ENCODE measurements around the gene PCDHGA12. TPM values are rescaled to one million over a fixed set of nuclear protein-coding genes. Genes with fewer than 3 reads are reported as not detected.

The PCDHGA12 gene
- total RNA-seq, 1 donor from 2014 or later = 14.4 TPM

- DNase-seq (ENCODE audit: low spot score) = no peak
Observed at GRCh38 chr5:141439411-141440141, 9.3 kb downstream of the PCDHGA12 start.

DNA sequence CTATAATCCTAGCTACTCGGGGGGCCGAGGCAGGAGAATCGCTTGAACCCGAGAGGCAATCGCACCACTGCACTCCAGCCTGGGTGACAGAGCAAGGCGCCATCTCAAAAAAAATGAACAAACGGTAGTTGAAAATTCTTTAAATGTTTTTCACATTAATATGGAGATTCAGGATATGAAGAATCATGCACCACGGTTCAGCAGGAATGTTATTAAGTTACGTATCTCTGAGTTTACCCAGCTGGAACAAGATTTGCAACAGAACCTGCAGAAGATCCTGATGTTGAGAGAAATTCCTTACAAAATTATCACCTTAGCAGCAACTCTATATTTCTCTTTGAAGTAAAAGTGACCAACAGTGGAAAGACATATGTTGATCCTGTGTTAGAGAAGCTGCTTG is 10.0 kb downstream of the PCDHGA12 start:
- no peak for DNase-seq (ENCODE audit: low spot score)

DNA sequence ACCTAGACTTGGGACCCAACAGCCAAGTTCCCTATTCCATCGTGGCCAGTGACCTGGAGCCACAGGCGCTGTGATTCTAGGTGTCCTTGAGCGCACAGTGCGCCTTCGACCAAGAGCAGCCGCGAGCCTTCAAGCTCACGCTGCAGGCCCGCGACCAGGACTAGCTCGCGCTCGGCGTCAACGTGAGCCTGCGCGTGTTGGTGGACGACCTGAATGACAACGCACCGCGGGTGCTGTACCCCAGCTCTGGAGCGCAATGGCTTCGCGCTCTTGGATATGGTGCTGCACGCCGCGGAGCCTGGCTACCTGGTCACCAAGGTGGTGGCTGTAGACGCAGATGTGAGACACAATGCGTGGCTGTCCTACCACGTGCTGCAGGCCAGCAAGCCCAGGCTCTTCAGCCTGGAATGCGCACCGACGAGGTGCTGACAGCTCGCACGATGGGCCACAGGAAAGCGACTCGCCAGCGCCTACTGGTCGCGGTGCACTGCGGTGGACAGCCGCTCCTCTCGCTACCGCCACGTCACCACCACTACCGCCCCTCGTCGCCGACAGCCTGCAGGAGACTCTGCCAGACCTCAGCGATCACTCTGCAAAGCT is 11.4 kb downstream of the PCDHGA12 start:
- DNase-seq (ENCODE audit: low spot score) = no peak

DNA sequence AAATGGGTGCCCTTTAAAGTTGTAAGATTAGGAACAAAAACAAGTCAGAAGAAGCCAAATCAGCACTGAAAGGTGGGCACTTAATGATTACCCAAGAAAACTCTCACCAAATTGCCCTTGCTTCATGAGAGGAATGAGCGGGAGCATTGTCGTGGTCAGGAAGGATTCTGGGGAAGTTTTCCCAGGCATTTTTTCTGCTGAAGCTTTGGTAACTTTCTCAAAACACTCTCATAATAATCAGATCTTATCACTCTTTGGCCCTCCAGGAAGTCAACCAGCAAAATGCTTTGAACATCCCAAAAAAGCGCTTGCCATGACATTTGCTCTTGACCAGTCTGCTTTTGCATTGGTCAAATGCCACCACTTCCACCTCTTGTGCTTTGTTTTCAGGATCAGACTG is 35.0 kb downstream of the PCDHGA12 start:
- DNase-seq (ENCODE audit: low spot score) = no peak

DNA sequence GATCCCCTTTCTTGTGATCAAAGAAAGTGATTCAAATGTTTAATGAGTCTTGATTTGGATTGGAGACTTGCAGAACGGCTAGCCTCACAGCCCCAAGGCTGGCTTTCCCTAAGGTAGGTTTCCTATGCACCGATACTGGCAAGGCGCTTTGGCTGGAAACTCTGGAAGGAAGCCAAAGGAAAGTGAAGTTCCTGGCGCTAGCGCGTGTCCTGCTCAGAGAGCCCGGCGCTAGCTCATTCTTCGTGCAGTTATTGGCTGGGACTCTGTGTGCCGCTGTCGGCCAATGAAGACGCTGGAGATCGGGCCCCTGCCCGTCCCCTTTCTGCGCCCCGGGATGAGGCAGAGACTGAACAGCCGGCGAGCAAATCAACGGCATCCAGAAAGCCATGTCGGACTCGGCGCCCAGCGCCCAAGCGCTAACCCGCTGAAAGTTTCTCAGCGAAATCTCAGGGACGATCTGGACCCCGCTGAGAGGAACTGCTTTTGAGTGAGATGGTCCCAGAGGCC is 45.4 kb downstream of the PCDHGA12 start, which contains the start of gene PCDHGC3:
Gene PCDHGC3 (plus strand): TSS at position 342 of the 507 bp plus-strand sequence. CDS start 151 bp downstream, at position 493.
- DNase-seq (ENCODE audit: low spot score) = peak; percentile 98

DNA sequence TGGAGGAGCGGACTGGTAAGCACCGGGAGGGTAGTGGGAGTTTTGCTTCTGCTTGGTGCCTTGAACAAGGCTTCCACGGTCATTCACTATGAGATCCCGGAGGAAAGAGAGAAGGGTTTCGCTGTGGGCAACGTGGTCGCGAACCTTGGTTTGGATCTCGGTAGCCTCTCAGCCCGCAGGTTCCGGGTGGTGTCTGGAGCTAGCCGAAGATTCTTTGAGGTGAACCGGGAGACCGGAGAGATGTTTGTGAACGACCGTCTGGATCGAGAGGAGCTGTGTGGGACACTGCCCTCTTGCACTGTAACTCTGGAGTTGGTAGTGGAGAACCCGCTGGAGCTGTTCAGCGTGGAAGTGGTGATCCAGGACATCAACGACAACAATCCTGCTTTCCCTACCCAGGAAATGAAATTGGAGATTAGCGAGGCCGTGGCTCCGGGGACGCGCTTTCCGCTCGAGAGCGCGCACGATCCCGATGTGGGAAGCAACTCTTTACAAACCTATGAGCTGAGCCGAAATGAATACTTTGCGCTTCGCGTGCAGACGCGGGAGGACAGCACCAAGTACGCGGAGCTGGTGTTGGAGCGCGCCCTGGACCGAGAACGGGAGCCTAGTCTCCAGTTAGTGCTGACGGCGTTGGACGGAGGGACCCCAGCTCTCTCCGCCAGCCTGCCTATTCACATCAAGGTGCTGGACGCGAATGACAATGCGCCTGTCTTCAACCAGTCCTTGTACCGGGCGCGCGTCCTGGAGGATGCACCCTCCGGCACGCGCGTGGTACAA is 46.0 kb downstream of the PCDHGA12 start:
- DNase-seq (ENCODE audit: low spot score) = peak; percentile 84

DNA sequence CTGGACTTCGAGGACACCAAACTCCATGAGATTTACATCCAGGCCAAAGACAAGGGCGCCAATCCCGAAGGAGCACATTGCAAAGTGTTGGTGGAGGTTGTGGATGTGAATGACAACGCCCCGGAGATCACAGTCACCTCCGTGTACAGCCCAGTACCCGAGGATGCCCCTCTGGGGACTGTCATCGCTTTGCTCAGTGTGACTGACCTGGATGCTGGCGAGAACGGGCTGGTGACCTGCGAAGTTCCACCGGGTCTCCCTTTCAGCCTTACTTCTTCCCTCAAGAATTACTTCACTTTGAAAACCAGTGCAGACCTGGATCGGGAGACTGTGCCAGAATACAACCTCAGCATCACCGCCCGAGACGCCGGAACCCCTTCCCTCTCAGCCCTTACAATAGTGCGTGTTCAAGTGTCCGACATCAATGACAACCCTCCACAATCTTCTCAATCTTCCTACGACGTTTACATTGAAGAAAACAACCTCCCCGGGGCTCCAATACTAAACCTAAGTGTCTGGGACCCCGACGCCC is 46.8 kb downstream of the PCDHGA12 start:
- DNase-seq (ENCODE audit: low spot score) = no peak

GRCh38 chr5:141477815-141478214 is 47.5 kb downstream of the PCDHGA12 start:
- no peak for DNase-seq (ENCODE audit: low spot score)

- DNase-seq (ENCODE audit: low spot score) = peak; percentile 26
Observed at GRCh38 chr5:141478321-141478945, 48.1 kb downstream of the PCDHGA12 start.

- no peak for DNase-seq (ENCODE audit: low spot score)
Observed at GRCh38 chr5:141479776-141480175, 49.5 kb downstream of the PCDHGA12 start.

Other genes with a start within 250 kb of the PCDHGA12 start
- 4.1 TPM for gene PCDHB16, start 248.1 kb upstream of the PCDHGA12 start, total RNA-seq (ENCODE audit: insufficient read depth, low replicate concordance)
- gene PCDHB9, start 243.3 kb upstream of the PCDHGA12 start, total RNA-seq (ENCODE audit: insufficient read depth, low replicate concordance) = 1.9 TPM
- gene PCDHB10, start 238.2 kb upstream of the PCDHGA12 start, total RNA-seq (ENCODE audit: insufficient read depth, low replicate concordance) = 5.5 TPM
- gene PCDHB11, start 230.9 kb upstream of the PCDHGA12 start, total RNA-seq (ENCODE audit: insufficient read depth, low replicate concordance) = 5.1 TPM
- 2.9 TPM for gene PCDHB12, start 221.8 kb upstream of the PCDHGA12 start, total RNA-seq (ENCODE audit: insufficient read depth, low replicate concordance)
- gene PCDHB13, start 216.6 kb upstream of the PCDHGA12 start, total RNA-seq (ENCODE audit: insufficient read depth, low replicate concordance) = 1.7 TPM
- 12.3 TPM for gene PCDHB14, start 207.2 kb upstream of the PCDHGA12 start, total RNA-seq (ENCODE audit: insufficient read depth, low replicate concordance)
- 3.4 TPM for gene PCDHB15, start 185.1 kb upstream of the PCDHGA12 start, total RNA-seq (ENCODE audit: insufficient read depth, low replicate concordance)
- 1.9 TPM for gene SLC25A2, start 126.5 kb upstream of the PCDHGA12 start, total RNA-seq (ENCODE audit: insufficient read depth, low replicate concordance)
- gene TAF7, start 109.7 kb upstream of the PCDHGA12 start, total RNA-seq (ENCODE audit: insufficient read depth, low replicate concordance) = 58.7 TPM
- gene PCDHGA1, start 100.0 kb upstream of the PCDHGA12 start, total RNA-seq (ENCODE audit: insufficient read depth, low replicate concordance) = 0.96 TPM
- gene PCDHGA2, start 91.7 kb upstream of the PCDHGA12 start, total RNA-seq (ENCODE audit: insufficient read depth, low replicate concordance) = 4.6 TPM
- gene PCDHGA3, start 86.7 kb upstream of the PCDHGA12 start, total RNA-seq (ENCODE audit: insufficient read depth, low replicate concordance) = 2.2 TPM
- gene PCDHGB1, start 80.4 kb upstream of the PCDHGA12 start, total RNA-seq (ENCODE audit: insufficient read depth, low replicate concordance) = 1.7 TPM
- 6.0 TPM for gene PCDHGA4, start 75.5 kb upstream of the PCDHGA12 start, total RNA-seq (ENCODE audit: insufficient read depth, low replicate concordance)
- 4.6 TPM for gene PCDHGB2, start 70.5 kb upstream of the PCDHGA12 start, total RNA-seq (ENCODE audit: insufficient read depth, low replicate concordance)
- gene PCDHGA5, start 66.3 kb upstream of the PCDHGA12 start, total RNA-seq (ENCODE audit: insufficient read depth, low replicate concordance) = 1.9 TPM
- gene PCDHGB3, start 60.3 kb upstream of the PCDHGA12 start, total RNA-seq (ENCODE audit: insufficient read depth, low replicate concordance) = 11.8 TPM
- 7.2 TPM for gene PCDHGA6, start 56.6 kb upstream of the PCDHGA12 start, total RNA-seq (ENCODE audit: insufficient read depth, low replicate concordance)
- 7.0 TPM for gene PCDHGA7, start 47.8 kb upstream of the PCDHGA12 start, total RNA-seq (ENCODE audit: insufficient read depth, low replicate concordance)
- 18.3 TPM for gene PCDHGB4, start 42.8 kb upstream of the PCDHGA12 start, total RNA-seq (ENCODE audit: insufficient read depth, low replicate concordance)
- 3.9 TPM for gene PCDHGA8, start 37.9 kb upstream of the PCDHGA12 start, total RNA-seq (ENCODE audit: insufficient read depth, low replicate concordance)
- gene PCDHGB5, start 32.6 kb upstream of the PCDHGA12 start, total RNA-seq (ENCODE audit: insufficient read depth, low replicate concordance) = 15.4 TPM
- 11.1 TPM for gene PCDHGA9, start 27.7 kb upstream of the PCDHGA12 start, total RNA-seq (ENCODE audit: insufficient read depth, low replicate concordance)
- gene PCDHGB6, start 22.5 kb upstream of the PCDHGA12 start, total RNA-seq (ENCODE audit: insufficient read depth, low replicate concordance) = 9.1 TPM
- gene PCDHGA10, start 17.5 kb upstream of the PCDHGA12 start, total RNA-seq (ENCODE audit: insufficient read depth, low replicate concordance) = 10.8 TPM
- 13.2 TPM for gene PCDHGB7, start 12.8 kb upstream of the PCDHGA12 start, total RNA-seq (ENCODE audit: insufficient read depth, low replicate concordance)
- gene PCDHGA11, start 9.5 kb upstream of the PCDHGA12 start, total RNA-seq (ENCODE audit: insufficient read depth, low replicate concordance) = 7.9 TPM
- gene PCDHGC3, start 45.5 kb downstream of the PCDHGA12 start, total RNA-seq (ENCODE audit: insufficient read depth, low replicate concordance) = 42.9 TPM
- 4.8 TPM for gene PCDHGC4, start 54.5 kb downstream of the PCDHGA12 start, total RNA-seq (ENCODE audit: insufficient read depth, low replicate concordance)
- 8.2 TPM for gene PCDHGC5, start 58.6 kb downstream of the PCDHGA12 start, total RNA-seq (ENCODE audit: insufficient read depth, low replicate concordance)
- gene DIAPH1, start 188.5 kb downstream of the PCDHGA12 start, total RNA-seq (ENCODE audit: insufficient read depth, low replicate concordance) = 16.9 TPM
- 59.9 TPM for gene HDAC3, start 206.3 kb downstream of the PCDHGA12 start, total RNA-seq (ENCODE audit: insufficient read depth, low replicate concordance)
- gene RELL2, start 206.5 kb downstream of the PCDHGA12 start, total RNA-seq (ENCODE audit: insufficient read depth, low replicate concordance) = 0.96 TPM
- 15.4 TPM for gene FCHSD1, start 220.9 kb downstream of the PCDHGA12 start, total RNA-seq (ENCODE audit: insufficient read depth, low replicate concordance)

Measured in umbilical cord (tissue), 2 donors.